ENCODE results near the gene TBC1D3D.
"Not testable (repeated sequence)": the region's sequence is repeated elsewhere in the genome, so short reads cannot be mapped to it uniquely, and the experiment has no call there.

Gene TBC1D3D

DNA sequence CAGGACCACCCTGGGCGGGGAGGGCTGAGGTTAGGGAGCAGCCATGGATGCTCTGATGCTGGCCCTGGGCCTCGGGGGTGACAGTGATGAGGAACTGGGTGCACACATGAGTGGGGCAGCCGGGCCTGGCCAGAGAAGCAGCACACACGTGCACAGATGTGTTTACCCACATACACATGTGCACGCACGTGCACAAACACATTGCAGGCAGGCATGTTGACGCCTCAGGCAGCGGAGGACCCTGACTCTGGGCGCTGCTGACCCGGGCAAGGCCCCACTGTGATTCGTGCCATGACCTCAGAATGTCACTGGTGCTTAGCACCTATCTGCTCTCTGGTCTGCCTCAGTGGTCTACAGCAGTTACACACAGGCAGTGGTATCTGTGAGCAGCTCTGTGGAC is at the start of gene TBC1D3D:
TSS of gene TBC1D3D (plus strand) at position 301 of the 400 bp plus-strand sequence. CDS start 1,585 bp downstream, outside the sequence.
- DNase-seq (ENCODE audit: low spot score): not testable (repeated sequence)

DNA sequence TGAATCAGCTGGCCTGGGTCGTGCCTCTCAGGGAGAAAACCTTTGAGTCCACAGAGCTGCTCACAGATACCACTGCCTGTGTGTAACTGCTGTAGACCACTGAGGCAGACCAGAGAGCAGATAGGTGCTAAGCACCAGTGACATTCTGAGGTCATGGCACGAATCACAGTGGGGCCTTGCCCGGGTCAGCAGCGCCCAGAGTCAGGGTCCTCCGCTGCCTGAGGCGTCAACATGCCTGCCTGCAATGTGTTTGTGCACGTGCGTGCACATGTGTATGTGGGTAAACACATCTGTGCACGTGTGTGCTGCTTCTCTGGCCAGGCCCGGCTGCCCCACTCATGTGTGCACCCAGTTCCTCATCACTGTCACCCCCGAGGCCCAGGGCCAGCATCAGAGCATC is 14.8 kb upstream of the TBC1D3D start, which contains the start of gene TBC1D3L:
TSS of gene TBC1D3L (minus strand) at position 101 of the 400 bp plus-strand sequence. CDS start 1,540 bp downstream, outside the sequence.
- not testable (repeated sequence) for DNase-seq (ENCODE audit: low spot score)
